22Rv1 (cell line): Measurements from ENCODE around the gene WFDC11.
"Not testable (repeated sequence)": the region's sequence is repeated elsewhere in the genome, so short reads cannot be mapped to it uniquely, and the experiment has no call there.

Source experiments
- H3K27ac ChIP-seq: fragments of 450-650 bp; 2 replicates; pipeline ENCODE4 v1.5.1; 2017
- ZFX ChIP-seq: fragments of 450-650 bp; IDR thresholded peaks from 2 replicates; pipeline ENCODE4 v1.6.1; 2017; ENCODE audit warnings: antibody characterized with exemption, borderline replicate concordance
- TF ChIP-seq, protein P1 (sequence below): fragments of 450-650 bp; IDR thresholded peaks from 2 replicates; pipeline ENCODE4 v1.5.1; 2017; ENCODE audit warnings: mild to moderate bottlenecking

WFDC11 gene

GRCh38 chr20:45670139-45670538, at the start of gene WFDC11:
Gene WFDC11 (minus strand): TSS chr20:45670239. CDS start chr20:45650600, 19,639 bp downstream.
- TF ChIP-seq, protein P1, sequence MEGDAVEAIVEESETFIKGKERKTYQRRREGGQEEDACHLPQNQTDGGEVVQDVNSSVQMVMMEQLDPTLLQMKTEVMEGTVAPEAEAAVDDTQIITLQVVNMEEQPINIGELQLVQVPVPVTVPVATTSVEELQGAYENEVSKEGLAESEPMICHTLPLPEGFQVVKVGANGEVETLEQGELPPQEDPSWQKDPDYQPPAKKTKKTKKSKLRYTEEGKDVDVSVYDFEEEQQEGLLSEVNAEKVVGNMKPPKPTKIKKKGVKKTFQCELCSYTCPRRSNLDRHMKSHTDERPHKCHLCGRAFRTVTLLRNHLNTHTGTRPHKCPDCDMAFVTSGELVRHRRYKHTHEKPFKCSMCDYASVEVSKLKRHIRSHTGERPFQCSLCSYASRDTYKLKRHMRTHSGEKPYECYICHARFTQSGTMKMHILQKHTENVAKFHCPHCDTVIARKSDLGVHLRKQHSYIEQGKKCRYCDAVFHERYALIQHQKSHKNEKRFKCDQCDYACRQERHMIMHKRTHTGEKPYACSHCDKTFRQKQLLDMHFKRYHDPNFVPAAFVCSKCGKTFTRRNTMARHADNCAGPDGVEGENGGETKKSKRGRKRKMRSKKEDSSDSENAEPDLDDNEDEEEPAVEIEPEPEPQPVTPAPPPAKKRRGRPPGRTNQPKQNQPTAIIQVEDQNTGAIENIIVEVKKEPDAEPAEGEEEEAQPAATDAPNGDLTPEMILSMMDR: no peak
- TF ChIP-seq ZFX: no peak
- no peak within 1 kb of the TSS for H3K27ac ChIP-seq

DNA sequence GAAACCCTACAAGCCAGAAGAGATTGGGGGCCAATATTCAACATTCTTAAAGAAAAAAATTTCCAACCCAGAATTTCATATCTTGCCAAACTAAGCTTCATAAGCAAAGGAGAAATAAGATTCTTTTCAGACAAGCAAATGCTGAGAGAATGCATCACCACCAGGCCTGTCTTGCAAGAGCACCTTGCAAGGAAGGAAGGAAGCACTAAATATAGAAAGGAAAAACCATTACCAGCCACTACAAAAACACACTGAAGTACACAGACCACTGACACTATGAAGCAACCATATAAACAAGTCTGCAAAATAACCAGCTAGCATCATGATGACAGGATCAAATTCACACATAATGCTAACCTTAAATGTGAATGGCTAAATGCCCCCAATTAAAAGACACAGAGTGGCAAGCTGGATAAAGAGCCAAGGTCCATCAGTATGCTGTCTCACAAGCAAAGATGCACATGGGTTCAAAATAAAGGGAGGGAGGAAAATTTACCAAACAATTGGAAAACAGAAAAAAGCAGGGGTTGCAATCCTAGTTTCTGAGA, 46.2 kb upstream of the WFDC11 start:
- H3K27ac ChIP-seq: not testable (repeated sequence)

DNA sequence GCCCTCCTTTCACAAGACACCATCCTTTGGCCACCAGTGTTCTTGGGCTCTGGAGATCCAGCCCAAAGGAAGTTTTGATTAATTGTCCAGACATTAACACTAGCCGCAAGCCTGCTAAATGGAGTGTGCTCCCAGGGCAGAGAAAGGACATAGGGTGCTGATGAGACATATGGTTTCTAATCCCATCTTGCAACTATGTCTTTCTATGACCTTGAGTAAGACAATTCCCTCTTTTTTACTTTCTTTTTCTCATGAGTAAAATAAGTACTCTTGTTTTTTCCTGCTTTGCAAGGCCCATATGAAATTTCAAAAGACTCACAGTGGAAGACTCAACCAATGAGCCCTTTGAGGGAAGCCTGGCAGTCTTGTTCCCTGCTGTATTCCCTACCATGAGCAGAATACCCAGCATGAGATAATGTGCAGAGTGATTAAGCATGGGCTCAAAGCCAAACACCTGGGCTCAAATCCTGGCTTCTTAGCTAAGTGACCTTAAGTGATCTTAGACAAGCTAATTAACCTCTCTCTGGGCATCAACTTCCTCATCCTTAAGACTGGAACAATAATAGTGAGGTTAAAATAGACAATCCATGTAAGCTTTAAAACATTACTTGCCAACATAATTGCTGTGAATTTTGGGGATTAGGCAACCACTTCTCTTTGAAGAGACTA, 35.1 kb upstream of the WFDC11 start, which contains the start of gene WFDC10B:
Gene WFDC10B (minus strand): TSS at position 51 of the 669 bp plus-strand sequence. CDS start 19,027 bp downstream, outside the sequence.
- no peak within 1 kb of the TSS for H3K27ac ChIP-seq
- TF ChIP-seq ZFX: no peak
- TF ChIP-seq, protein P1: no peak

DNA sequence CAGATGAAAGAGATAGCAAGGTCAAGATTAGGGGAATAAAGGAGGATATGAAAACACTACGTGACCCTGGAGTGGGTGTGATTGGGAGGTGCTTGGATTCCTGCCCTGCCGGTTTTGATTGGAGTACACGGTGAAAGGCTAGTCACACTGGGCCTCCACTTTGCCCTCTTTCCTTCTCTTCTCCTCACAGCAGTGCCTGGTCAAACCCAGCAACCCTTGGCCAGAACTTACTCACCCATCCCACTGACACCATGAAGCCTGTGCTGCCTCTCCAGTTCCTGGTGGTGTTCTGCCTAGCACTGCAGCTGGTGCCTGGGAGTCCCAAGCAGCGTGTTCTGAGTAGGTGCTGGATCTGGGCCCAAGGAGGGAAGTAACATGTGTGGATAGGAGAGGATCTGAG, 31.8 kb upstream of the WFDC11 start, which contains the start of gene WFDC13:
Gene WFDC13 (plus strand): TSS at position 166 of the 400 bp plus-strand sequence. CDS start 86 bp downstream, at position 252.
- H3K27ac ChIP-seq: no peak within 1 kb of the TSS
- no peak for TF ChIP-seq ZFX
- TF ChIP-seq, protein P1: no peak

DNA sequence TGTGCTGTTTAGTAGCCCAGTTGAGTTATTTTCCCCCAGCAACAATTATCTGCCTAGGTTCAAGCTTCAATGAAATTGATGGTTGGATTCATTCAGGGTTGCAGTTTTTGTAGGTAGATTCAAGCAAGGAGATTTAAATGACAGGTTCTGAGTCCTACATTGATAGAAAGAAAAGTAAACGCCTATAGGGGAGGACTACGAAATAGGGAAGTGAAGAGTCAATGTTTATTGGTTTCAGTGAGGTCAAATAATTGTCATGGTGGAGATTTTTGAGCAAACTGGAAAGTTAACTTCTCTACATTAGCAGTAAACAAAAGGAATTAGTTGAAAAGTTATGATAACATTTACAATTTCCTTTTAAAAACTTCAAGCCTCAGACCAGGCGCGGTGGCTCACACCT, 31.1 kb upstream of the WFDC11 start:
- TF ChIP-seq ZFX: no peak
- TF ChIP-seq, protein P1: no peak
- no peak overlapping the region for H3K27ac ChIP-seq

- no peak for TF ChIP-seq ZFX
- TF ChIP-seq, protein P1: no peak
- no peak overlapping the region for H3K27ac ChIP-seq
Measured at GRCh38 chr20:45695496-45695895, 25.5 kb upstream of the WFDC11 start.

GRCh38 chr20:45693346-45693745, 23.3 kb upstream of the WFDC11 start:
- H3K27ac ChIP-seq: not testable (repeated sequence)

DNA sequence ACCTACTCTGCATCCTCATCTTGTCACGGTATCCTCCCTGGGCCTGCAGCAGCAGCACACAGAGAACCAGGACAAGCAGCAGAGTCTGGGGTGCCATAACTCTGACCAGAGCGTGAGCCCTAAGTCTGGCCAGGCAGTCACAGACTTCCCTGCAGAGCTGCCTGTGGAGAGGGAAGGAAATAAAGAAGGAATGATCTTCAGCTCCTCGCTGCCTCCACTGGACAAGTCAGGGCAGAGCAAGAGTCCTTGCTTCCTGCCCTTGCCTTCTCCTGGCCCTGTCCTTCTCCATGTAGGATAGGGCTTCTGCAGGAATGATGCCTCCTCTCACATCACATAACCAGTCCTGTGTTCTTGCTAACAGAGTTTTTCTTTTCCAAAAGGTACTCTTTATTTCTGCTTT, 15.9 kb upstream of the WFDC11 start:
- TF ChIP-seq, protein P1: 0 out of 2 replicates have a peak, but pooled peaks have one; percentile 6
- no peak for TF ChIP-seq ZFX
- no peak overlapping the region for H3K27ac ChIP-seq
